HG03520 (cell line): Measurements from ENCODE around the gene PPM1E.

Source experiments
- ATAC-seq: cut with Tn5 transposase; IDR thresholded peaks from one replicate; pipeline ENCODE4 v1.9.1; 2021; ENCODE audit warnings: mild to moderate bottlenecking, moderate library complexity; ENCODE audit not compliant: unreplicated experiment

PPM1E gene

DNA sequence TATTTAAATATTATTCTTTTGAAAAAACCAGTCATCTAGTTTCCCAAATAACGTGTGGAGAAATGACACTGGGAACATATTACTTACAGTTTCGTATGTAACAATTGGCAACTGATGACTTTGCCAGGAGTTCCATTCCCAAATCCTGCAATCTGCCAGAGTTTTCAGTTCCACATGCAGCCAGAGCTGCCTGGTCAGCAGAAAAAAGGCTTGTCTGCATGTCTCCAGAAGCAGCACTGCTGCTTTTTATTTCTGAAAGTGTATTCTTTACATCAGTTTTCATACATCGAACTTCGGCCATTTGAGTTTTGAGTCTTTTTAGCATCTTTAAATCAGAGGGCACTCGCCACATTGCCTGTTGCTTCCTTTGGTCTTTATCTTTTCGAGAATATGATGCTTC lies 272.7 kb downstream of the PPM1E start:
- ATAC-seq = no peak

DNA sequence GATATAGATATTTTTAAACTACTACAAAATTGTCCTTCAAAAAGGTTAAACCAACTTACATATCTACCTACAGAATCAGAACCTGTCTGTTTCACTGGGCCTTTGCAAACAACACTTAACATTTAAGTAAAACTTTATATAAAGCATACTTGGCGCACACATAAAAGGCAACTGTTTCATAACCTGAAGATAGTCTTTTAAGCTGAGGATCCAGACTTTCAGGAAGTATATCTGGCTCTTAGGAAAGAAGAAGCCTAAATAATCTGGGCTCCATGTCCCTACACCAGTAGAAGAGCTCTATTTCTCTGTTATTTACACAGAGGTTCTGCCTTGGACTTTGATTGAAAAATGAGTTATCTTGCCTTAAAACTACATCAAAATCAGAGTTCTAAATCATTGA lies 275.2 kb downstream of the PPM1E start:
- ATAC-seq = no peak
